ENCODE measurements around the gene GCN1. TPM values are rescaled to one million over a fixed set of nuclear protein-coding genes. Genes with fewer than 3 reads are reported as not detected.
"Not testable (repeated sequence)": the region's sequence is repeated elsewhere in the genome, so short reads cannot be mapped to it uniquely, and the experiment has no call there.

Gene GCN1
- total RNA-seq, 1 donor from 2014 or later: 123 TPM

DNA sequence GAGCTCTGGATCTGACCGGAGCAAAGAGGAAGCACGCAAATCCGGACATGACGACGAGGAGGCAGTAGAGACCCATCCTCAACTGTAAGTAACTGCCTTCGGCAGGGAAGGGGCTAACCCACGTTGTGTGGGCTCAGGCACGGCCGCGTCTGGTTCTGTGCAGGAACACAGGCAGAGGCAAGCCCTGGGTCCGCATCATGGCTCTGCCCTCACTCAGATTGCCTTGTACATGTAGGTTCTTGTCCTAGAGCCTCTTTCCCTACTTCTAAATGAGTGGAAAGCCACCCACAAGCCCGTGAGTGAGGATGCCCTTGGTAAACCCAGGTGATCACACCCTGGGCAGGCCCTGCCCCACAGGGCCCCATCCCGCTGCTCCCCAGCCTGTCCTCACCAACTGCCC is 15.3 kb upstream of the GCN1 start:
- H3K9me3 ChIP-seq (ENCODE audit: insufficient read depth, low read depth, low read length): no peaks in the 10 kb centered on the region

DNA sequence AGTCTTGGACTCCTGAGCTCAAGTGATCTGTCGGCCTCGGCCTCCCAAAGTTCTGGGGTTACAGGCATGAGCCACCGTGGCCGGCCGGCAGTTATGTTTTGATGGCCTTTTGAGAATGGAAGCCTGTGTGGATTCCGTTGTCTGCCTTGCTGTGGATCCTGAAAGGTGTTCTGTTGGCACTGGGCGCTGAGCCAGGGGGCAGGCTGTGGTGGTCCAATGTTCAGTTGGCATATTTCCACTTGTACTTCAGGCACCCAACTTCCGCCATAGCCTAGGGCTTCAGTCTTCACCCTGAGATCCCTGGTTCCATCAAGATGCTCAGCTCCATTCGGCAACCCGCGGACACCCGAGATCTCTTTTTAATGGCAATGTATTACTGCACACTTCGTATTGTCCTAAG is 12.7 kb upstream of the GCN1 start:
- no peaks in the 10 kb centered on the region for H3K9me3 Mint-ChIP-seq (ENCODE audit: unreplicated experiment)
- Histone ChIP-seq H3K9ac (ENCODE audit: low read length) (no peak overlapping the region), H3K4me3 (ENCODE audit: insufficient read depth, low read depth, low read length) (no peak overlapping the region), H3K9me3 (ENCODE audit: insufficient read depth, low read depth, low read length) (no peaks in the 10 kb centered on the region), H3K79me2 (ENCODE audit: insufficient read depth, low read length) (no peaks in the 10 kb centered on the region), H3K27me3 (ENCODE audit: insufficient read depth, low read length) (no peaks in the 10 kb centered on the region), H2AFZ (ENCODE audit: low read depth, low read length) (no peak overlapping the region), H3K36me3 (ENCODE audit: insufficient read depth, low read length) (peaks cover 14% of the 10 kb centered on the region), H4K20me1 (ENCODE audit: insufficient read depth, low read length) (no peaks in the 10 kb centered on the region), H3K27ac (ENCODE audit: low read depth, low read length) (no peak overlapping the region), H3K4me2 (ENCODE audit: low read length) (no peak overlapping the region), H3K4me1 (ENCODE audit: insufficient read depth, low read length) (no peaks in the 10 kb centered on the region)
- H3K36me3 Mint-ChIP-seq (ENCODE audit: low read depth, unreplicated experiment): peaks cover 12% of the 10 kb centered on the region
- H3K27ac Mint-ChIP-seq (ENCODE audit: unreplicated experiment): no peak overlapping the region
- no peak for FAIRE-seq
- no peak overlapping the region for H3K4me3 Mint-ChIP-seq (ENCODE audit: unreplicated experiment)
- TF ChIP-seq, protein P1, sequence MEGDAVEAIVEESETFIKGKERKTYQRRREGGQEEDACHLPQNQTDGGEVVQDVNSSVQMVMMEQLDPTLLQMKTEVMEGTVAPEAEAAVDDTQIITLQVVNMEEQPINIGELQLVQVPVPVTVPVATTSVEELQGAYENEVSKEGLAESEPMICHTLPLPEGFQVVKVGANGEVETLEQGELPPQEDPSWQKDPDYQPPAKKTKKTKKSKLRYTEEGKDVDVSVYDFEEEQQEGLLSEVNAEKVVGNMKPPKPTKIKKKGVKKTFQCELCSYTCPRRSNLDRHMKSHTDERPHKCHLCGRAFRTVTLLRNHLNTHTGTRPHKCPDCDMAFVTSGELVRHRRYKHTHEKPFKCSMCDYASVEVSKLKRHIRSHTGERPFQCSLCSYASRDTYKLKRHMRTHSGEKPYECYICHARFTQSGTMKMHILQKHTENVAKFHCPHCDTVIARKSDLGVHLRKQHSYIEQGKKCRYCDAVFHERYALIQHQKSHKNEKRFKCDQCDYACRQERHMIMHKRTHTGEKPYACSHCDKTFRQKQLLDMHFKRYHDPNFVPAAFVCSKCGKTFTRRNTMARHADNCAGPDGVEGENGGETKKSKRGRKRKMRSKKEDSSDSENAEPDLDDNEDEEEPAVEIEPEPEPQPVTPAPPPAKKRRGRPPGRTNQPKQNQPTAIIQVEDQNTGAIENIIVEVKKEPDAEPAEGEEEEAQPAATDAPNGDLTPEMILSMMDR (IDR thresholded peaks at IDR 0.05; ENCODE audit: insufficient read depth, low read depth, low read length): no peak
- no peak for TF ChIP-seq EZH2 (IDR thresholded peaks at IDR 0.05; ENCODE audit: insufficient read depth, low read length)
- no peaks in the 10 kb centered on the region for H3K4me1 Mint-ChIP-seq (ENCODE audit: low read depth, unreplicated experiment)
- no peak for DNase-seq (ENCODE audit: low read depth)
- no peaks in the 10 kb centered on the region for H3K27me3 Mint-ChIP-seq (ENCODE audit: low read depth, unreplicated experiment)

More for the DNA sequence above, 15.3 kb upstream of the GCN1 start:
- Histone ChIP-seq H3K27me3 (ENCODE audit: insufficient read depth, low read length) (no peaks in the 10 kb centered on the region), H3K79me2 (ENCODE audit: insufficient read depth, low read length) (no peaks in the 10 kb centered on the region), H3K27ac (ENCODE audit: low read depth, low read length) (no peak overlapping the region), H2AFZ (ENCODE audit: low read depth, low read length) (no peak overlapping the region), H3K4me1 (ENCODE audit: insufficient read depth, low read length) (no peaks in the 10 kb centered on the region), H4K20me1 (ENCODE audit: insufficient read depth, low read length) (peaks cover 11% of the 10 kb centered on the region), H3K36me3 (ENCODE audit: insufficient read depth, low read length) (peaks cover 30% of the 10 kb centered on the region), H3K4me3 (ENCODE audit: insufficient read depth, low read depth, low read length) (no peak overlapping the region), H3K4me2 (ENCODE audit: low read length) (no peak overlapping the region), H3K9ac (ENCODE audit: low read length) (no peak overlapping the region)
- Mint-ChIP-seq H3K27ac (ENCODE audit: unreplicated experiment) (no peak overlapping the region), H3K4me3 (ENCODE audit: unreplicated experiment) (no peak overlapping the region), H3K4me1 (ENCODE audit: low read depth, unreplicated experiment) (no peaks in the 10 kb centered on the region), H3K9me3 (ENCODE audit: unreplicated experiment) (no peaks in the 10 kb centered on the region), H3K36me3 (ENCODE audit: low read depth, unreplicated experiment) (peaks cover 13% of the 10 kb centered on the region), H3K27me3 (ENCODE audit: low read depth, unreplicated experiment) (no peaks in the 10 kb centered on the region)
- TF ChIP-seq EZH2 (IDR thresholded peaks at IDR 0.05; ENCODE audit: insufficient read depth, low read length): no peak
- TF ChIP-seq, protein P1 (IDR thresholded peaks at IDR 0.05; ENCODE audit: insufficient read depth, low read depth, low read length): no peak
- FAIRE-seq: no peak
- DNase-seq (ENCODE audit: low read depth): no peak

DNA sequence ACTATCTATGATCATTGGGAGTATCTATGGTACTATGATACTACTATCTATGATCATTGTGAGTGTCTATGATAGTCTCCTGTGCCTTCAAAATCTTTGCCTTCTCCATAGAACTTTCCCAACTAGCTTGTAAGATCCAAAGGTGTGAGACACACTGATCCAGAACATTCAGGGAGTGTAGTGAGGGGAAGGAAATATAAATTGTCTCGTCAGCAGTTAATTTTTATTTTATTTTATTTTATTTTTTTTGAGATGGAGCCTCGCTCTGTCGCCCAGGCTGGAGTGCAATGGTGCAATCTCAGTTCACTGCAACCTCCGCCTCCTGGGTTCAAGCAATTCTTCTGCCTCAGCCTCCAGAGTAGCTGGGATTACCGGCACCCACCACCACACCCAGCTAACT is 12.3 kb upstream of the GCN1 start:
- FAIRE-seq: not testable (repeated sequence)

More for the DNA sequence above, 12.3 kb upstream of the GCN1 start:
- not testable (repeated sequence) for H3K9me3 Mint-ChIP-seq (ENCODE audit: unreplicated experiment); DNase-seq (ENCODE audit: low read depth); H3K27ac Mint-ChIP-seq (ENCODE audit: unreplicated experiment); H3K4me3 ChIP-seq (ENCODE audit: insufficient read depth, low read depth, low read length); H3K79me2 ChIP-seq (ENCODE audit: insufficient read depth, low read length); H3K4me3 Mint-ChIP-seq (ENCODE audit: unreplicated experiment); H3K4me1 Mint-ChIP-seq (ENCODE audit: low read depth, unreplicated experiment); H3K4me2 ChIP-seq (ENCODE audit: low read length); H3K27me3 Mint-ChIP-seq (ENCODE audit: low read depth, unreplicated experiment); H3K4me1 ChIP-seq (ENCODE audit: insufficient read depth, low read length); H3K9ac ChIP-seq (ENCODE audit: low read length); H3K27me3 ChIP-seq (ENCODE audit: insufficient read depth, low read length); H3K27ac ChIP-seq (ENCODE audit: low read depth, low read length); H2AFZ ChIP-seq (ENCODE audit: low read depth, low read length); H3K9me3 ChIP-seq (ENCODE audit: insufficient read depth, low read depth, low read length); H4K20me1 ChIP-seq (ENCODE audit: insufficient read depth, low read length)
- H3K36me3 ChIP-seq (ENCODE audit: insufficient read depth, low read length): peaks cover 11% of the 10 kb centered on the region
- peaks cover 11% of the 10 kb centered on the region for H3K36me3 Mint-ChIP-seq (ENCODE audit: low read depth, unreplicated experiment)
